HG03196 (cell line): ENCODE data around the gene SERPINA4.

Experiments
- ATAC-seq: cut with Tn5 transposase; IDR thresholded peaks from one replicate; pipeline ENCODE4 v1.9.1; 2021; ENCODE audit not compliant: unreplicated experiment

SERPINA4 gene

GRCh38 chr14:94560751-94561655, at the start of gene SERPINA4:
TSS of gene SERPINA4 (plus strand) at chr14:94561442. CDS start at chr14:94563483, 2,041 bp downstream.
- no peak for ATAC-seq

- no peak for ATAC-seq
These were observed 46.9 kb upstream of the SERPINA4 start for GRCh38 chr14:94514351-94514750.

GRCh38 chr14:94515426-94515825, 45.8 kb upstream of the SERPINA4 start:
- ATAC-seq, result no peak

- ATAC-seq, result no peak
These were observed 45.4 kb upstream of the SERPINA4 start for GRCh38 chr14:94515856-94516255.

- ATAC-seq, result no peak
These were observed 44.0 kb upstream of the SERPINA4 start for GRCh38 chr14:94517248-94517640.

- ATAC-seq, result no peak
These were observed 43.5 kb upstream of the SERPINA4 start for GRCh38 chr14:94517641-94518257.

GRCh38 chr14:94521375-94522114, 39.7 kb upstream of the SERPINA4 start:
- ATAC-seq, result no peak

- no peak for ATAC-seq
These were observed 39.0 kb upstream of the SERPINA4 start for GRCh38 chr14:94522115-94522724.

- no peak for ATAC-seq
These were observed 38.0 kb upstream of the SERPINA4 start for GRCh38 chr14:94523265-94523664.

- no peak for ATAC-seq
These were observed 37.1 kb upstream of the SERPINA4 start for GRCh38 chr14:94524093-94524492.

- ATAC-seq, result no peak
These were observed 30.1 kb upstream of the SERPINA4 start for GRCh38 chr14:94531187-94531586.

GRCh38 chr14:94532447-94532846, 28.8 kb upstream of the SERPINA4 start:
- ATAC-seq, result no peak

GRCh38 chr14:94535506-94535905, 25.7 kb upstream of the SERPINA4 start:
- no peak for ATAC-seq

GRCh38 chr14:94536836-94537235, 24.4 kb upstream of the SERPINA4 start:
- no peak for ATAC-seq

GRCh38 chr14:94538070-94538740, 23.0 kb upstream of the SERPINA4 start:
- ATAC-seq, result no peak

- no peak for ATAC-seq
These were observed 22.1 kb upstream of the SERPINA4 start for GRCh38 chr14:94539181-94539580.

GRCh38 chr14:94540031-94540794, 21.0 kb upstream of the SERPINA4 start:
- no peak for ATAC-seq

- no peak for ATAC-seq
These were observed 19.8 kb upstream of the SERPINA4 start for GRCh38 chr14:94541234-94541975.

- ATAC-seq, result no peak
These were observed 19.0 kb upstream of the SERPINA4 start for GRCh38 chr14:94542111-94542810.
